Immature natural killer cell (primary cell): ENCODE data around the gene VILL. TPM values are rescaled to one million over a fixed set of nuclear protein-coding genes. Genes with fewer than 3 reads are reported as not detected.
A peak's percentile ranks its signal among the peaks of the same experiment; 100 is the strongest.
"Not testable (repeated sequence)": the region's sequence is repeated elsewhere in the genome, so short reads cannot be mapped to it uniquely, and the experiment has no call there.

Source experiments
- DNase-seq, 3 donors: peaks; one replicate each; pipeline ENCODE4 v3.0.0; 2022; ENCODE audit warnings: mixed read lengths in 1 of 3
- H3K27ac Mint-ChIP-seq, 6 donors: one replicate each; pipeline ENCODE4 v1.8.0; 2020; ENCODE audit warnings: mixed read lengths in 6 of 6, mild to moderate bottlenecking in 5 of 6, inconsistent platforms in 4 of 6, moderate library complexity in 3 of 6
- H3K27me3 Mint-ChIP-seq, 3 donors: one replicate each; pipeline ENCODE4 v1.8.0; 2020 to 2021; ENCODE audit warnings: low read depth in 3 of 3, mild to moderate bottlenecking in 3 of 3, mixed read lengths in 3 of 3, moderate library complexity in 3 of 3, inconsistent platforms in 1 of 3
- H3K36me3 Mint-ChIP-seq, 3 donors: one replicate each; pipeline ENCODE4 v1.8.0; 2020; ENCODE audit warnings: mixed read lengths in 3 of 3, inconsistent platforms in 2 of 3, mild to moderate bottlenecking in 2 of 3
- H3K4me1 Mint-ChIP-seq, 2 donors: one replicate each; pipeline ENCODE4 v1.8.0; 2020; ENCODE audit warnings: inconsistent platforms in 2 of 2, mild to moderate bottlenecking in 2 of 2, mixed read lengths in 2 of 2, moderate library complexity in 1 of 2
- H3K4me3 Mint-ChIP-seq, 5 donors: one replicate each; pipeline ENCODE4 v1.8.0; 2020; ENCODE audit warnings: mild to moderate bottlenecking in 5 of 5, mixed read lengths in 5 of 5, inconsistent platforms in 3 of 5, moderate library complexity in 3 of 5
- H3K9me3 Mint-ChIP-seq, 6 donors: one replicate each; pipeline ENCODE4 v1.8.0; 2020; ENCODE audit warnings: mild to moderate bottlenecking in 6 of 6, mixed read lengths in 6 of 6, inconsistent platforms in 4 of 6, moderate library complexity in 3 of 6
- polyA plus RNA-seq, 3 donors: library from polyadenylated mRNA; unstranded; fragments of 300-500 nt; fragmentation: Illumina TruSeq; gene quantifications; one replicate each; pipeline ENCODE4 v1.2.3, GENCODE V29; 2021

The VILL gene
- polyA plus RNA-seq, 3 donors from 2014 or later: 12.9 to 15.7 (median 14.6) TPM

DNA sequence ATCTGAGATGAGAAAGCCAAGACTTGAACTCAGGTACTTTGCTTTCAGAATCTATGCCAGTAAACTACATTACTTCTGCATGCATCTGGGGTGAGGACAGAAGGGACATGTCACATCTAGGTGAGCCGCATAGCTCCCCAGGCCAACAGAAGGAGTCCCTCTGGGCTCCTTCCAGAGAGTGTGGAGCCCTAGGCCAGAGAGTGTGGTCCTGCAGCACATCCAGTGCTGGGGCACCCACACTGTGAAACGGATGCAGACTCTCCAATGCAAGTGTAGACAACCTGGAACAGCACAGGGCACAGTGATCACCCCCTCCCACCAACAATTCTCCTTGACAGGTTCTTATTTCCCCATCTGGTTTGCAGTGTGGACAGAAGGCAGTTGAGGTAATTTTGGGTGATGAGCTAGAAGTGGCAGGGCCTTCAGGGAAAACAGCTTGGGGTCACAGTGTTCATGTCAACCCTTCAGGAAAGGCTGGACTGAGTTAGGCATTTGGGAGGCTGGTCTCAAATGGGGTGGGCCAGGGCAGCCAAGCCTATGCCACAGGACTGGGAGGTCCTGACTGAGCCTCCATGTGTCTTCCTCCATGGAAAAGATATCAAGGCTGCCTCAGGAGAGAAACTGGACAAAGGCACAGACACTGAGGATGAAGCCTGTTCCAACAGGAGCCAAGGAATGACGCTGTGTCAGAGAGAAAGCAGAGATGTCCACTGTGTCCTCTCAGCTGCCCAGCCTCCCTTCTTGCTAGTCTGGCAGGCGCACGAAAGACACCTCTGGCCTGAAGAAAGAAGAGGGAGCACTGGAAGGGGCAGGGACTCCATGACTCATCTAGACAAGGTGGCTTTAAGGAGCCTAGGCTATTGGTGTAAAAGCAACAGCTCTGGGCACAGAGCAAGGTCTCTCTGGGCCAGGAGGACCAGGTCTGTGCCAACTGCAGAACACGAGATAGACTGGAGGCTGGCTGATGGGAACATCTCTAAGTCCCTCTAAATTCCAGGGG, 37.2 kb downstream of the VILL start:
- H3K27me3 Mint-ChIP-seq: peaks cover 0 to 9% (median 3%) of the 10 kb centered on the region in 3 donors
- H3K4me3 Mint-ChIP-seq: peak overlapping the region; percentile 45 to 85 (median 75)
- no peaks in the 10 kb centered on the region for H3K36me3 Mint-ChIP-seq
- peaks cover 35 to 45% of the 10 kb centered on the region in 2 donors for H3K4me1 Mint-ChIP-seq
- no peak for DNase-seq
- peak overlapping the region in 1 of 6 donors; percentile 71 for H3K27ac Mint-ChIP-seq
- H3K9me3 Mint-ChIP-seq: peaks cover 0 to 2% (median 0%) of the 10 kb centered on the region in 6 donors

DNA sequence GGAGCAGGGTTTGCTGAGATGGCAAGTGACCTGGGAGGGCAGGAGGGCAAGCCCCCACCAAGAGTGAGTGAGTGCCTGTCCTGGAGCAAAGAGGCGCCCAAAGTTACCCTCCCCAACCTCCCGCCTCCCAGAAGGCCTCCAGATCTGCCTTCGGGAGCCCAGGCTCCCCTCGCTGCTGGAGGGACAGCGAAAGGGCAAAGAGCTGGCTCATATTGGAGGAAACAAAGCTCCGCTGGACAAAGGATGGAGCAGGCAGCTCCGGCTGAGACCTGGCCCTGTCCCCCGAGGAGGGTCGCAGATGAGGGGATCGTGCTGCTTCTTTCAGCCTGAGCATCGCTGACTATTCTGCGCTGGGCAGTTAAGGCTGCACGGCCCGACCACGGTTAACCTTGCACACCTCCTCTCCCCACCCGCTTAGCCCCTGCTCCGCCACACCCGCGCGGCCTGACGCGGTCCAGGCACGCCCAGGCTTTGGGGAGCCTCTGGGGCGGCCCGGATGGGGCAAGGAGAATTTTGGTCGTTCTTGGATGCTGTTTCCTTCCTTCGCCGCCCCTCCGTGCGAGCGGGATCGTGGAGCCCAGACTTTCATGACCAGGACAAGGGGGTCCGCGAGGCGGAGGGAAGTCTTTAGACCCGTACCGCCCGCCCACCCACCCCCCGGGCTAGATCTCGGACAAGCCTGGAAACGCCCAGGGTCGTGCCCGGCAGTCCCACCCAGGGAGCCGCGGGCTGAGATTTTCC, 38.2 kb downstream of the VILL start:
- Mint-ChIP-seq H3K9me3 (peaks cover 0 to 2% (median 0%) of the 10 kb centered on the region in 6 donors), H3K27ac (peak overlapping the region in 1 of 6 donors; percentile 71), H3K27me3 (peaks cover 0 to 11% (median 3%) of the 10 kb centered on the region in 3 donors), H3K36me3 (no peaks in the 10 kb centered on the region), H3K4me3 (peak overlapping the region; percentile 55 to 85 (median 75)), H3K4me1 (peaks cover 25 to 35% of the 10 kb centered on the region in 2 donors)
- DNase-seq: no peak

DNA sequence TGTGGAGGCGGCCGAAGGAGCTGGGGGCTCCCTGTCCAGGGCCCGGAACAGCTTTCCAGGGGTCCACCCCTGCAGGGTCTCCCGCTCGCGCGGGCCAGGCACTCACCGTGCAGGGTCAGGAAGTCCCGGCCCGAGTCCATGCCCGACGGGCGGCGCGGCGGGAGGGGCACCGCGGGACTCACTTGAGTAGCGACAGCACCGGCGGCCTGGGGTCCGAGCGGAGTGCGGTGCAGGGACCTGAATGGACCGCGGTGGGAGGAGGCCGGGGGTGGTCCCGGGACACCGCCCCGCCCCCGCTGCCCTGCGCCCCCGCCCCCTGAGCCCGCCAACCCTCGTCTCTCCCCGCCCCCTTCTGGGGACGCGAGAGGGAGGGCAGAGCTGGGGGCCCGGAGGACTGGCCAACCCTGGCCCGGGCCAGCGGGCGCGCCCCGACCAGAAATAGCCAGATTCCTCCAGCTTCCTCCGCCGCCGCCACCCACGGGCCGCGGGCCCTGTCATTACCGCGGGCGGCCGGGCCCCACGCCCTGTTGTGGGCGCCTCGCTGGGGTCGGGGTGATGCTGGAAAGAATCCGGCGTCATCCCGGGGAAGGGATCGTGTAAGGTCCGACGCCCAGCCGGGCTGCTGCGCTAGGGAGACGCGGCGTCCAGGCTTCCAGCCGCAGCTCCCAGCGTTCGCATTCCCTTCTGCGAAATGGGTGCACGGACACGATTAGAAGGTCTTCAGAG, 39.0 kb downstream of the VILL start, which contains the start of gene PLCD1:
Gene PLCD1, minus strand, starts transcription at position 243 of the 726 bp plus-strand sequence. Its CDS starts 103 bp downstream, at position 140.
- Mint-ChIP-seq H3K4me3 (peak within 1 kb of the TSS; percentile 61 to 85 (median 75)), H3K9me3 (peaks cover 0 to 2% (median 0%) of the 10 kb centered on the region in 6 donors), H3K36me3 (peaks cover 0 to 3% (median 0%) of the 10 kb centered on the region in 3 donors), H3K27me3 (peaks cover 0 to 10% (median 3%) of the 10 kb centered on the region in 3 donors), H3K4me1 (peaks cover 19 to 27% of the 10 kb centered on the region in 2 donors), H3K27ac (peak within 1 kb of the TSS in 1 of 6 donors; percentile 71)
- peak; percentile 48 to 67 (median 54) for DNase-seq

DNA sequence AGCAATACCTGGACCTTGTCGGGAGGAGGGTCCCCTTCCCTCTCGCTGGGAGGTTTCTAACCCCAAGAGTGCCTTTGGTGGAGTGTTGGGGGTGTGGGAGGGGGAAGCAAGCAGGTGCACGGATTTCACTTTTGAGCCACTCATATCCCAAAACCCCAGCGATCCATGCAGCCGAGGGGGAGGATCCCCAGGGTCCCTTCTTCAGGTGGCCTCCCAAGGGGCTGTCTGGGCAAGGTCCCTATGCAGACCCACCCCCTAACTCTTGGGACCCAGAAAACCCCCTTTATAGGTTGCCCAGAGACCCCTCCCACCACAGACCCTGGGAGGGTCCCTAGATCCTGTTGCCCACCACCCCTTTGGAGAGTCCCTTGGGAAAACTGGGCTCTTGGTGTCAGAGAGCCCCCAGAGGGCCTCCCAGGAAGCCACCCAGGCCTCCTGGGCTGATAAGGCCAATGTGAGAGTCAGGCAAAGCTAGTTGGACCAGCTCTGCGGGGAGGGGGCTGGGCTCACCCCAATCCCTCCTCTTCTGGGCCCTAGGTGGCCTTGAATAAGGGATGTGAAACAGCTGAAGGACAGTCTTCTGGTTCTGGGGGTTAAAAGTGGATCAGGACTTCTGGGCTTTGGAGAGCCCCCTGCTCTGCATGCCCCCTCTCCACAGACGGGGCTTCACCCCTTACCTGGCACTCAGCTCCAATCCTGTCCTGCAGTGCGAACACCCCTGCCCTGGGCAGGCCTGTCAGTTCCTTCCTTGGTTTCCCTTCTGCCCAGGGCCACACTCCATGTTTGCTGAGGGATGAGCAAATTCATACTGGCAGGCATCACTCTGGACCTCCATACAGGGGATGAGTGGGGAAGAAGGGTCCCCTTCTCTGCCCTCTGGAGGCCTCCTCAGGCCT, 39.8 kb downstream of the VILL start:
- H3K27ac Mint-ChIP-seq: peak overlapping the region in 3 of 6 donors; percentile 60 to 79 (median 76)

DNA sequence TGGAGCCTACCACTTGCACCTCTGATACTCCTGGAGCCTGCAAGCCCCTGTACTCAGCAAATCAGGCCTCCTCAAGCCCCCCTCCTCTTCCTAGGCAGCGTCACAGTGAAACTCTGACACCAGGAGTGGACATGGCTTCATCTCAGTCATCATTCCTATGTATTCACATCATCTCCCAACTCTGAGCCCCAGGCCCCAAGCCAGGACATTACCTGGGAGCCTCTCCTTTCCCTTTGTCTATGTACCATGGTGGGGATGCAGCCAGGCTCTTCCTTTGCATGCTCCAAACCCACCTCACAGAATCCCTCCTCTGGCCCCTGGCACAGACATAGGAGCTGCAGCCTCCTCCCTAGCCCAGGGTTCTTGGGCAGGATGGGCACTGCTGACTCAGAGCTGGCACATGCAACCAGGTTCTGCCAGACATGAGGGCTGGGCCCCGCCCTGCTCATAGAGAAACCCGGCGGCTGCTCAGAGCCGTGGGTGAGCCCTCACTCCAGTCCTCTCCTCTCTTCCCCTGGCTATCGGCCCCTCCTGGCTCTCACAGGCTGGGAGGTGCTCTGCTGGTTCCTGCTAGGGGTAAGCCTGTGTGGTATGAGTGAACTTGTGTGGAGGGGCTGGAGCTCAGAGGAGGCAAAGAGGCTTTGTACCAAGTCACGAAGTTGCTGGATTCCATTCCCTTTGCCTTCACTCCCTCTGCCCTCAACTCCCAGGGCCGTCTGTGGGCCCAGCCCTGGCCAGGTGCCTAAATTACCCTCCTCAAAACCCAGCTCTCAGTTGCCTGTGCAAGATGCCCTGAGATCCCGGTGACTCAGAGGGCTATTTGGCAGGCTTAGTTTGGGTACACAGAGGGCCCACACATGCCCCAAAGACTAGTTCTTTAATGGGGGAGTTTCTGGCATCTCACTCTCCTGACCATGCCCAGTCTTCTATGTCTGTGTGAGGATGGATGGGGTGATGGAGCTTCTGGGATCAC, 40.7 kb downstream of the VILL start:
- Mint-ChIP-seq H3K4me1 (peaks cover 9 to 12% of the 10 kb centered on the region in 2 donors), H3K27me3 (peaks cover 0 to 7% (median 3%) of the 10 kb centered on the region in 3 donors), H3K9me3 (peaks cover 0 to 2% (median 0%) of the 10 kb centered on the region in 6 donors), H3K27ac (peak overlapping the region in 5 of 6 donors; percentile 13 to 79 (median 27)), H3K4me3 (peak overlapping the region; percentile 22 to 48 (median 44)), H3K36me3 (peaks cover 0 to 3% (median 0%) of the 10 kb centered on the region in 3 donors)
- peak in 1 of 3 donors; percentile 30 for DNase-seq

More for the DNA sequence above, 39.8 kb downstream of the VILL start:
- Mint-ChIP-seq H3K27me3 (peaks cover 0 to 7% (median 3%) of the 10 kb centered on the region in 3 donors), H3K4me3 (peak overlapping the region; percentile 40 to 64 (median 56)), H3K36me3 (peaks cover 0 to 3% (median 0%) of the 10 kb centered on the region in 3 donors), H3K9me3 (peaks cover 0 to 2% (median 0%) of the 10 kb centered on the region in 6 donors), H3K4me1 (peaks cover 14 to 19% of the 10 kb centered on the region in 2 donors)
- DNase-seq: no peak

DNA sequence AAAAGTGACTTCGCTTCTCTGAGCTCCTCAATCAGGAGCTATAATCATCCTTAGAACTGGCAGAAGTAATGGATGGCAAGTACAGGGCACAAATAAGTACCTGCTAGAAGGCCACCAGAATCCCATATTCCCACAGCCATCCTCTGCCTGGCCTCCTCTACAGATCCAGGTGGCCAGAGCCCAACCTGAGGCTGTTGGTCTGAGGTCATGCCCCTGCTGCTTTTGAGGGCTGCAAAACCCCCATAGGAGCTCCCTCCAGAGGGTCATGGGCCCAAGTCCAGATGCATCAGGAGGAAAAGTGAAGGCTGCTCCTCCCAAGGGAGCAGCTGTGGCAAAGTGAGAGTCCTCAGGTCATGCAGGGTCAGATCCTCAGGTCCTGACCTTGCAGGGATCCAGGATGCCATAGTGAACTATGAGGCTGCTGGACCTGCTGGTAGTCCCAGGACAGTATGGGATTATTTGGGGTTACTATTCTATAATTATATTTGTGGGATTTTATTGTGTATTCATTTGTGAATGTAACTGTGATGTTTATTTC, 41.8 kb downstream of the VILL start:
- H3K27me3 Mint-ChIP-seq: peaks cover 0 to 7% (median 3%) of the 10 kb centered on the region in 3 donors
- H3K4me1 Mint-ChIP-seq: peaks cover 13 to 17% of the 10 kb centered on the region in 2 donors
- peaks cover 0 to 2% (median 0%) of the 10 kb centered on the region in 6 donors for H3K9me3 Mint-ChIP-seq
- no peak overlapping the region for H3K27ac Mint-ChIP-seq
- no peak for DNase-seq
- H3K36me3 Mint-ChIP-seq: peaks cover 0 to 3% (median 0%) of the 10 kb centered on the region in 3 donors
- H3K4me3 Mint-ChIP-seq: no peak overlapping the region

DNA sequence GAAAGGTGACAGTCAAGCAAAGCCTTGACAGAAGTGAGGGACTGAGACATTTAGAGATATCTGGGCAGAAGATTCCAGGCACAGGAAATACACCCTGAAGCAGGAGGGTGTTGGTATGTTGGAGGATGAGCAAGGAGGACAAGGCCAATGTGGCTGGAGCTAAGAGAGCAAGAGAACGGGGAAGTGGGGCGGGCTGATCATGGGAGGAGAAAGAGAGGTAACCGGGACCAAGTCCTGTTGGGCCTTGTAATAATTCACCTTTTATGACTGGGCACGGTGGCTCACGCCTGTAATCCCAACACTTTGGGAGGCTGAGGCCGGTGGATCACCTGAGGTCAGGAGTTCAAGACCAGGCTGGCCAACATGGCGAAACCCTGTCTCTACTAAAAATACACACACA, 43.0 kb downstream of the VILL start:
- H3K27me3 Mint-ChIP-seq, H3K4me3 Mint-ChIP-seq, H3K9me3 Mint-ChIP-seq, DNase-seq, H3K27ac Mint-ChIP-seq, H3K36me3 Mint-ChIP-seq: not testable (repeated sequence)
- peaks cover 22 to 24% of the 10 kb centered on the region in 2 donors for H3K4me1 Mint-ChIP-seq

DNA sequence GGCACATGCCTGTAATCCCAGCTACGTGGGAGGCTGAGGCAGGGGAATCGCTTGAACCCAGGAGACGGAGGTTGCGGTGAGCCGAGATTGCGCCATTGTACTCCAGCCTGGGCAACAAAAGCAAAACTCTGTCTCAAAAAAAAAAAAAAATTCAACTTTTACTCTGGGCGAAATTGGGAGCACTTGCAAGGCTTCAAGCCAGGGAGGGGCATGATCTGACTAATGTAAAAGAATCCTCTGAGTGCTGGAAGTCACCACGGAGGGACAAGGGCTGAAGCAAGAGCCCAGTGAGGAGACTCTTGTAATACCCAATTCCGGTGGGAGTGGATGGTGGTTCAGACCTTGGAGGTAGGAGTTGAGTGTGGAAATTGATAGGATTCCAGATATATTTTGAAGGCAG, 43.7 kb downstream of the VILL start:
- H3K9me3 Mint-ChIP-seq, H3K27me3 Mint-ChIP-seq, H3K4me3 Mint-ChIP-seq, DNase-seq, H3K36me3 Mint-ChIP-seq: not testable (repeated sequence)
- H3K27ac Mint-ChIP-seq: peak overlapping the region in 2 of 6 donors; percentile 23 to 49
- H3K4me1 Mint-ChIP-seq: peaks cover 29 to 30% of the 10 kb centered on the region in 2 donors

DNA sequence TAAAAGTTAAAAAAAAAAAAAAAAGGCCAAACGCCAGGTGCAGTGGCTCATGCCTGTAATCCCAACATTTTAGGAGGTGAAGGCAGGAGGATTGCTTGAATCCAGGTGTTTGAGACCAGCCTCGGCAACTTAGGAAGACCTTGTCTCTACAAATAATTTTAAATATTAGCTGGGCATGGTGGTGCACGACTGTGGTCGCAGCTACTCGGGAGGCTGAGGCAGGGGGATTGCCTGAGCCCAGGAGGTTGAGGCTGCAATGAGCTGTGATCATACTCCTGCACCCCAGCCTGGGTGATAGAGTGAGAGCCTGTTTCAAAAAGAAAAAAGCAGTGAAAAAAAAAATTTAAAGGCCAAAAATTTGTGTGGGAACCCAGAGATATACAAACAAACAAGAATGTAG, 45.7 kb downstream of the VILL start:
- no peaks in the 10 kb centered on the region for H3K9me3 Mint-ChIP-seq
- H3K4me3 Mint-ChIP-seq: peak overlapping the region in 1 of 5 donors; percentile 40
- H3K4me1 Mint-ChIP-seq: peaks cover 37 to 38% of the 10 kb centered on the region in 2 donors
- peaks cover 10 to 14% (median 14%) of the 10 kb centered on the region in 3 donors for H3K27me3 Mint-ChIP-seq
- peaks cover 0 to 3% (median 0%) of the 10 kb centered on the region in 3 donors for H3K36me3 Mint-ChIP-seq
- peak overlapping the region in 3 of 6 donors; percentile 56 to 97 (median 91) for H3K27ac Mint-ChIP-seq
- DNase-seq: no peak

DNA sequence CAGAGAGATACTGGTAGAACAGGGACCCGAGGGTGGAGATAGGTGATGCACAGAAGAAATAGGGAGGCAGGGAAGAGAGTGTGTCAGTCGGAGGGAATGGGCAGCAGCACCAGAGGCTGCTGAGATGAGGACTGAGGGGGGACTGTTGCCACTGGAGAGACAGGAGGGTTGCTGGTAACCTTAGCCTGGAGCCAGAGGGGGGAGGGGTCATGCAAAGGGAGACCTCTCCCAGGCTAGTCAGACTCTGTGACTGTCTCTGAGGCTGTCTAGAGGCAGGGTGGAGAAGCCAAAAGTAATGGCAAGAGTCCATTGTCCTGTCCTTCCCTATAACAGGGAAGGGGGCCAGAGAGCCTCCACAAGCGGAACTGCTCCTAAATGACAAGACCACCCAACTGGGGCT, 46.3 kb downstream of the VILL start:
- H3K4me1 Mint-ChIP-seq: peaks cover 37 to 38% of the 10 kb centered on the region in 2 donors
- no peaks in the 10 kb centered on the region for H3K9me3 Mint-ChIP-seq
- DNase-seq: no peak
- H3K27me3 Mint-ChIP-seq: peaks cover 10 to 14% (median 14%) of the 10 kb centered on the region in 3 donors
- peaks cover 0 to 3% (median 0%) of the 10 kb centered on the region in 3 donors for H3K36me3 Mint-ChIP-seq
- peak overlapping the region in 5 of 6 donors; percentile 56 to 100 (median 97) for H3K27ac Mint-ChIP-seq
- peak overlapping the region in 1 of 5 donors; percentile 46 for H3K4me3 Mint-ChIP-seq

DNA sequence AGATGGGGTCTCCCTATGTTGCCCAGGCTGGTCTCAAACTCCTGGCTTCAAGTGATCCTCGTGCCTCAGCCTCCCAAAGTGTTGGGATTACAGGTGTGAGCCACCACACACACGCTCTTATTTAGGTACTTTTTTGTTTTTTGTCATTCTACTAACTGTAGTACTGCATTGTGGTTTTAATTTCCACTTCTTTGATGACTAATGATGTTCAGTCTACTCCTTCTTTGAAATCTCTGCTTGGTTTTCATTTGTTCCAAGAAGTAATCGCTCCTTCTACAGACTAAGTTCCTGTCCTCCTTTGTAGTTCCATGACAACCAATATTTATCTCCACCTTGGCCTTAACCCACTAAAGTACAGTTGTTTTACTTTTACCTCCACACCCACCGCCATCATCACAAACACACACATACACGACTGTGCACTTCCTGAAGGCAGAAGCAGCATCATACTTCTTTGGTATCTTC, 47.9 kb downstream of the VILL start:
- H3K9me3 Mint-ChIP-seq: no peaks in the 10 kb centered on the region
- H3K4me3 Mint-ChIP-seq: peak overlapping the region; percentile 79 to 93 (median 85)
- no peak for DNase-seq
- H3K36me3 Mint-ChIP-seq: peaks cover 3 to 6% (median 4%) of the 10 kb centered on the region in 3 donors
- H3K27me3 Mint-ChIP-seq: peaks cover 7 to 14% (median 14%) of the 10 kb centered on the region in 3 donors
- H3K4me1 Mint-ChIP-seq: peaks cover 37 to 38% of the 10 kb centered on the region in 2 donors
- peak overlapping the region; percentile 91 to 100 (median 97) for H3K27ac Mint-ChIP-seq
